ENCODE results near the gene BPIFA2. TPM values are rescaled to one million over a fixed set of nuclear protein-coding genes. Genes with fewer than 3 reads are reported as not detected.

The BPIFA2 gene
- total and polyA plus RNA-seq, 10 of the 15 experiments (the other 5 are each of a cell fraction or from before 2014, with no cell fraction given): not detected

GRCh38 chr20:33145521-33145920, 22.4 kb upstream of the BPIFA2 start:
- TF ChIP-seq FOXK2 (IDR thresholded peaks at IDR 0.05) (no peak), ZBTB33 (IDR thresholded peaks at IDR 0.05) (no peak), ATF3 (IDR thresholded peaks at IDR 0.05; ENCODE audit: borderline replicate concordance, extremely low read depth, low read depth, low read length) (no peak), CBX5 (IDR thresholded peaks at IDR 0.05; ENCODE audit: low read depth) (no peak)
- RAD21 ChIA-PET (ENCODE audit: unreplicated experiment): no interaction called here
- intact Hi-C loops (cut with micrococcal nuclease; ENCODE audit: unreplicated experiment): no loop called here

GRCh38 chr20:33147299-33147698, 20.7 kb upstream of the BPIFA2 start:
- intact Hi-C loops (cut with micrococcal nuclease; ENCODE audit: unreplicated experiment) (no loop called here), in situ Hi-C loops (cut with MboI) (no loop called here)
- FAIRE-seq: no peak
- ChIA-PET RAD21 (ENCODE audit: unreplicated experiment) (no interaction called here), CTCF (no interaction called here), SMC1A (ENCODE audit: uncharacterized antibody, unreplicated experiment) (no interaction called here), POLR2A (no interaction called here)
- Histone ChIP-seq H2AFZ (ENCODE audit: control insufficient read depth, low read depth, low read length) (no peak overlapping the region), H4K20me1 (ENCODE audit: control insufficient read depth, insufficient read depth) (no peaks in the 10 kb centered on the region), H3K4me2 (ENCODE audit: control insufficient read depth, insufficient read depth) (no peak overlapping the region), H3K4me1 (ENCODE audit: control insufficient read depth, insufficient read depth, low read length) (no peaks in the 10 kb centered on the region), H3K27ac (ENCODE audit: control insufficient read depth, insufficient read depth) (no peak overlapping the region), H3K9ac (ENCODE audit: control insufficient read depth, insufficient read depth, low read length) (no peak overlapping the region), H3K4me3 (no peak overlapping the region), H3K36me3 (ENCODE audit: control insufficient read depth in 2 of 2, insufficient read depth in 2 of 2, low read length in 1 of 2) (no peaks in the 10 kb centered on the region), H3K79me2 (ENCODE audit: control insufficient read depth, insufficient read depth, low read length) (no peaks in the 10 kb centered on the region), H3K27me3 (replicated peaks in 1 of 2; ENCODE audit: control insufficient read depth in 2 of 2, insufficient read depth in 2 of 2, low read length in 1 of 2) (no peaks in the 10 kb centered on the region; a peak in 1 of 4 replicates), H3K9me3 (replicated peaks; ENCODE audit: control insufficient read depth, insufficient read depth, low read length) (no peaks in the 10 kb centered on the region)
- no peak for DNase-seq (ENCODE audit: low read depth, low spot score)
- TF ChIP-seq REST (IDR thresholded peaks at IDR 0.05; ENCODE audit: low read depth, low read length): no peak
- TF ChIP-seq NFIC (IDR thresholded peaks at IDR 0.05; ENCODE audit: low read depth, low read length): no peak
- BruUV-seq (replicated peaks): no TSS peak
- no peak for ATAC-seq
- 29% methylated on average over 5 of the region's 5 CpGs for WGBS (ENCODE audit: insufficient coverage, insufficient replicate concordance, low lambda C conversion rate, missing lambda C conversion rate)

More at GRCh38 chr20:33145521-33145920, 22.4 kb upstream of the BPIFA2 start:
- ChIA-PET POLR2A (no interaction called here), SMC1A (ENCODE audit: uncharacterized antibody, unreplicated experiment) (no interaction called here), CTCF (no interaction called here)
- Histone ChIP-seq H3K4me3 (no peak overlapping the region), H3K27ac (ENCODE audit: control insufficient read depth, insufficient read depth) (no peak overlapping the region), H3K9me3 (replicated peaks; ENCODE audit: control insufficient read depth, insufficient read depth, low read length) (no peaks in the 10 kb centered on the region), H2AFZ (ENCODE audit: control insufficient read depth, low read depth, low read length) (no peak overlapping the region), H4K20me1 (ENCODE audit: control insufficient read depth, insufficient read depth) (no peaks in the 10 kb centered on the region), H3K27me3 (replicated peaks in 1 of 2; ENCODE audit: control insufficient read depth in 2 of 2, insufficient read depth in 2 of 2, low read length in 1 of 2) (no peaks in the 10 kb centered on the region; a peak in 1 of 4 replicates), H3K36me3 (ENCODE audit: control insufficient read depth in 2 of 2, insufficient read depth in 2 of 2, low read length in 1 of 2) (no peaks in the 10 kb centered on the region), H3K79me2 (ENCODE audit: control insufficient read depth, insufficient read depth, low read length) (no peaks in the 10 kb centered on the region), H3K4me2 (ENCODE audit: control insufficient read depth, insufficient read depth) (no peak overlapping the region), H3K4me1 (ENCODE audit: control insufficient read depth, insufficient read depth, low read length) (no peaks in the 10 kb centered on the region), H3K9ac (ENCODE audit: control insufficient read depth, insufficient read depth, low read length) (no peak overlapping the region)
- in situ Hi-C loops (cut with MboI): no loop called here
- 17% methylated on average over 5 of the region's 5 CpGs for WGBS (ENCODE audit: insufficient coverage, insufficient replicate concordance, low lambda C conversion rate, missing lambda C conversion rate)
- no peak for ATAC-seq
- no peak for FAIRE-seq
- BruUV-seq (replicated peaks): no TSS peak
- DNase-seq (ENCODE audit: low read depth, low spot score): no peak
